ENCODE results near the gene MFSD12. TPM values are rescaled to one million over a fixed set of nuclear protein-coding genes. Genes with fewer than 3 reads are reported as not detected.

Gene MFSD12
- total and polyA plus RNA-seq, 2 of the 8 experiments (the other 6 are each of a cell fraction or from before 2014, with no cell fraction given) = 59.6 to 71.3 TPM

DNA sequence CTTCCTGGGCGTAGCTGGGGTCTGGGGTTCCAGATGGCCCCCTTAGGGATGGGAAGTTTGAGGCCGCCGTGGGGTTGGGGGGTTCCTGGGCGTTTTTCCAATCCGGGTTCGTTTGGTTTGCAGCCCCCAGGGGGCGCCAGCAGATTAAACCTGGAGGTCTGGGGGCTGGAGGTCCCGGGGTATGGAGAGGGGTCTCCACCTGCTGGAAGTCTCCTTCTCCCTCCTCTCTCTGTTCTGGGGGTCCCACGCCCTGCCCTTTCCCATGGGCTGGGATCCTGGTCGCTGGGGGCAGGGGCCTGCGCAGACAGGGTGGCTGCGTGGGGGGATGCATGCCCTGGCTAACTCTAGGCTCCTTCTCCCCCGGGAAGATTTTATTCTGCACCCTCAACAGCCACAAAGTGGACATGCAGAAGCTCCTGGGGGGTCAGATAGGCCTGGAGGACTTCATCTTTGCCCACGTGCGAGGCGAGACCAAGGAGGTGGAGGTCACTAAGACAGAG lies 28.8 kb upstream of the MFSD12 start (continued):
- no peak for TF ChIP-seq CTBP2 (IDR thresholded peaks at IDR 0.05; ENCODE audit: borderline replicate concordance, insufficient read depth, insufficient read length, low read length)
- no peak for TF ChIP-seq YY1 (IDR thresholded peaks at IDR 0.05; ENCODE audit: low read depth, low read length)

Data from H1 (cell line).